CD14-positive monocyte (primary cell): ENCODE measurements around the gene PKHD1. TPM values are rescaled to one million over a fixed set of nuclear protein-coding genes. Genes with fewer than 3 reads are reported as not detected.

Source experiments
- DNase-seq, 3 donors: peaks; one replicate each; pipeline ENCODE4 v3.0.0-alpha.2; 2011 to 2022
- H2AFZ ChIP-seq: 2 replicates; pipeline ENCODE4 v1.6.0; 2012; ENCODE audit warnings: mild to moderate bottlenecking, low read depth, low read length, inconsistent platforms; ENCODE audit not compliant: insufficient read depth, poor library complexity, severe bottlenecking
- H3K27ac ChIP-seq, 2 donors: 1 replicate in 1 of 2; 2 replicates in 1 of 2; pipeline ENCODE4 v1.5.1; 2012 to 2013; ENCODE audit warnings: low read length in 2 of 2, control low read depth in 1 of 2, inconsistent platforms in 1 of 2, low read depth in 1 of 2, mild to moderate bottlenecking in 1 of 2
- H3K27me3 ChIP-seq, 2 donors: one replicate each; pipeline versions ENCODE4 v1.6.0 to v1.6.1; 2011 to 2013; ENCODE audit warnings: low read length in 2 of 2; ENCODE audit not compliant: control insufficient read depth in 2 of 2, insufficient read depth in 2 of 2
- H3K36me3 ChIP-seq, 2 donors: replicated peaks in 1 of 2; 1 replicate in 1 of 2; 2 replicates in 1 of 2; pipeline versions ENCODE4 v1.5.1 to v1.6.1; 2012 to 2013; ENCODE audit warnings: low read length in 2 of 2, control low read depth in 1 of 2, inconsistent platforms in 1 of 2, mild to moderate bottlenecking in 1 of 2; ENCODE audit not compliant: insufficient read depth in 2 of 2, control insufficient read depth in 1 of 2
- H3K4me1 ChIP-seq, 2 donors: 1 replicate in 1 of 2; 2 replicates in 1 of 2; pipeline versions ENCODE4 v1.5.1 to v1.6.1; 2012 to 2013; ENCODE audit warnings: low read length in 2 of 2, control low read depth in 1 of 2, inconsistent platforms in 1 of 2, mild to moderate bottlenecking in 1 of 2, moderate library complexity in 1 of 2; ENCODE audit not compliant: insufficient read depth in 2 of 2, control insufficient read depth in 1 of 2
- H3K4me2 ChIP-seq: replicated peaks from 2 replicates; pipeline ENCODE3; 2012; ENCODE audit warnings: low read length, moderate library complexity, mild to moderate bottlenecking; ENCODE audit not compliant: poor library complexity, severe bottlenecking; ENCODE audit errors: extremely low read depth
- H3K4me3 ChIP-seq, 3 experiments: fragments of 200-600 bp in 1 of 3; sonication (generic) in 1 of 3; replicated peaks in 1 of 3; 1 replicate in 2 of 3; 2 replicates in 1 of 3; pipeline ENCODE4 v1.5.1; 2011 to 2013; ENCODE audit warnings: low read length in 3 of 3, mild to moderate bottlenecking in 3 of 3, control low read depth in 2 of 3, low read depth in 2 of 3, inconsistent platforms in 1 of 3, moderate library complexity in 1 of 3
- H3K79me2 ChIP-seq: 2 replicates; pipeline ENCODE4 v1.6.0; 2012; ENCODE audit warnings: mild to moderate bottlenecking, control low read depth, inconsistent platforms, low read length, moderate library complexity; ENCODE audit not compliant: insufficient read depth
- H3K9ac ChIP-seq: 2 replicates; pipeline ENCODE4 v1.6.0; 2017; ENCODE audit warnings: low read length, mild to moderate bottlenecking; ENCODE audit not compliant: insufficient read depth, poor library complexity, severe bottlenecking
- H3K9me3 ChIP-seq, 2 donors: replicated peaks in 1 of 2; 1 replicate in 1 of 2; 2 replicates in 1 of 2; pipeline versions ENCODE4 v1.5.1 to v1.6.1; 2012 to 2013; ENCODE audit warnings: low read length in 2 of 2, control low read depth in 1 of 2; ENCODE audit not compliant: control insufficient read depth in 1 of 2, insufficient read depth in 1 of 2
- H4K20me1 ChIP-seq: 2 replicates; pipeline ENCODE4 v1.6.0; 2012; ENCODE audit warnings: mild to moderate bottlenecking, low read length, control low read depth, moderate library complexity; ENCODE audit not compliant: insufficient read depth
- H3K27ac Mint-ChIP-seq, 7 donors: one replicate each; pipeline ENCODE4 v1.8.0; 2020; ENCODE audit warnings: mild to moderate bottlenecking in 7 of 7, mixed read lengths in 7 of 7, moderate library complexity in 6 of 7, inconsistent platforms in 2 of 7
- H3K27me3 Mint-ChIP-seq, 3 donors: one replicate each; pipeline ENCODE4 v1.8.0; 2021 to 2022; ENCODE audit warnings: low read depth in 3 of 3, mild to moderate bottlenecking in 3 of 3, mixed read lengths in 3 of 3, moderate library complexity in 3 of 3, inconsistent platforms in 1 of 3
- H3K36me3 Mint-ChIP-seq, 2 donors: one replicate each; pipeline ENCODE4 v1.8.0; 2020; ENCODE audit warnings: mixed read lengths in 2 of 2, inconsistent platforms in 1 of 2, mild to moderate bottlenecking in 1 of 2
- H3K4me1 Mint-ChIP-seq: one replicate; pipeline ENCODE4 v1.8.0; 2020; ENCODE audit warnings: mild to moderate bottlenecking, mixed read lengths
- H3K4me3 Mint-ChIP-seq, 2 donors: one replicate each; pipeline ENCODE4 v1.8.0; 2020; ENCODE audit warnings: mild to moderate bottlenecking in 2 of 2, mixed read lengths in 2 of 2, moderate library complexity in 1 of 2
- H3K9me3 Mint-ChIP-seq, 7 donors: one replicate each; pipeline ENCODE4 v1.8.0; 2020 to 2022; ENCODE audit warnings: mixed read lengths in 7 of 7, mild to moderate bottlenecking in 6 of 7, moderate library complexity in 6 of 7, inconsistent platforms in 2 of 7
- WGBS: methylation state at CpG from one replicate; pipeline ENCODE4 v1.1.5; 2013; ENCODE audit warnings: missing lambda C conversion rate; ENCODE audit not compliant: insufficient coverage; 5-methylcytosine and 5-hydroxymethylcytosine counted together
- intact Hi-C, 2 donors: fragments of 100-400 bp; cut with micrococcal nuclease; formaldehyde crosslinking; loops; one replicate each; pipeline versions ENCODE4 v1.15.0 to v1.15.1; 2023
- polyA plus RNA-seq, 3 donors: library from polyadenylated mRNA; depleted of rRNA in 1 of 3; unstranded in 2 of 3; stranded (reverse) in 1 of 3; fragments of 300-500 nt in 2 of 3; fragments of >200 nt in 1 of 3; fragmentation: Illumina TruSeq in 2 of 3; gene quantifications; 1 replicate in 2 of 3; 2 replicates in 1 of 3; pipeline ENCODE4 v1.2.3, GENCODE V29; 2012 to 2021
- TF ChIP-seq, protein P1 (sequence below): fragments of 200-600 bp; IDR thresholded peaks from one replicate; pipeline ENCODE4 v1.8.0; 2022; ENCODE audit warnings: antibody characterized with exemption, mild to moderate bottlenecking

Gene PKHD1
- polyA plus RNA-seq, 3 donors: not detected

DNA sequence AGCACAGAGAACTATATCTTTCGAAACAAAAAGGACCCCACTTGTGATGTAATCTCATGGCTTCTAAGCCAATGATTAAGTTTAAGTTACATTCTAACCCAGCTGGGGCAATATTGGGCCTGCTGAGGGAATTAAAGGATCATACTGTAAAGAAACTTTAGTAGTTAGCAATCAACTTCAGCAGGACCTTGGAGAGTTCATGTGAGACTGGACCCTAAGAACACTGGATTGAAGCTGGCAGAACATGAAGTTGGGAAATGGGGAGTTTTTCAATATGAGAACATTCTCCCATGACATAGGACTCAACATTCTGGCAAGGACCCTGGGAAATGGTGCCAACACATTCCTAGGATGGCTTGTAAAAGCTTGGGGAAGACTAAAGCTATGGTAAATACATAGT, 516.2 kb downstream of the PKHD1 start:
- H3K27ac ChIP-seq: no peak overlapping the region
- no peaks in the 10 kb centered on the region for H3K9me3 ChIP-seq
- no peak overlapping the region for H3K4me2 ChIP-seq
- Mint-ChIP-seq H3K9me3 (peaks cover 0 to 2% (median 0%) of the 10 kb centered on the region in 7 donors), H3K4me3 (no peak overlapping the region), H3K36me3 (no peaks in the 10 kb centered on the region), H3K27me3 (no peaks in the 10 kb centered on the region), H3K4me1 (no peaks in the 10 kb centered on the region), H3K27ac (no peak overlapping the region)
- H3K9ac ChIP-seq: no peak overlapping the region
- no peak overlapping the region for H3K4me3 ChIP-seq
- WGBS: no CpG with 5 or more reads among the region's 1 CpG
- no peak overlapping the region for H2AFZ ChIP-seq
- no peak for DNase-seq
- intact Hi-C loops: no loop called here
- H3K27me3 ChIP-seq: no peaks in the 10 kb centered on the region
- TF ChIP-seq, protein P1, sequence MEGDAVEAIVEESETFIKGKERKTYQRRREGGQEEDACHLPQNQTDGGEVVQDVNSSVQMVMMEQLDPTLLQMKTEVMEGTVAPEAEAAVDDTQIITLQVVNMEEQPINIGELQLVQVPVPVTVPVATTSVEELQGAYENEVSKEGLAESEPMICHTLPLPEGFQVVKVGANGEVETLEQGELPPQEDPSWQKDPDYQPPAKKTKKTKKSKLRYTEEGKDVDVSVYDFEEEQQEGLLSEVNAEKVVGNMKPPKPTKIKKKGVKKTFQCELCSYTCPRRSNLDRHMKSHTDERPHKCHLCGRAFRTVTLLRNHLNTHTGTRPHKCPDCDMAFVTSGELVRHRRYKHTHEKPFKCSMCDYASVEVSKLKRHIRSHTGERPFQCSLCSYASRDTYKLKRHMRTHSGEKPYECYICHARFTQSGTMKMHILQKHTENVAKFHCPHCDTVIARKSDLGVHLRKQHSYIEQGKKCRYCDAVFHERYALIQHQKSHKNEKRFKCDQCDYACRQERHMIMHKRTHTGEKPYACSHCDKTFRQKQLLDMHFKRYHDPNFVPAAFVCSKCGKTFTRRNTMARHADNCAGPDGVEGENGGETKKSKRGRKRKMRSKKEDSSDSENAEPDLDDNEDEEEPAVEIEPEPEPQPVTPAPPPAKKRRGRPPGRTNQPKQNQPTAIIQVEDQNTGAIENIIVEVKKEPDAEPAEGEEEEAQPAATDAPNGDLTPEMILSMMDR: no peak
- no peaks in the 10 kb centered on the region for H3K36me3 ChIP-seq
- H3K4me1 ChIP-seq: no peaks in the 10 kb centered on the region
- no peaks in the 10 kb centered on the region for H3K79me2 ChIP-seq
- no peaks in the 10 kb centered on the region for H4K20me1 ChIP-seq

- H3K4me1 Mint-ChIP-seq: no peaks in the 10 kb centered on the region
Measured at GRCh38 chr6:51570168-51570921, 517.1 kb downstream of the PKHD1 start.

More at GRCh38 chr6:51570168-51570921, 517.1 kb downstream of the PKHD1 start:
- no peaks in the 10 kb centered on the region for H3K27me3 ChIP-seq
- H3K4me3 ChIP-seq: no peak overlapping the region
- TF ChIP-seq, protein P1: no peak
- H3K9ac ChIP-seq: no peak overlapping the region
- H3K4me2 ChIP-seq: no peak overlapping the region
- Mint-ChIP-seq H3K36me3 (no peaks in the 10 kb centered on the region), H3K9me3 (peaks cover 0 to 2% (median 0%) of the 10 kb centered on the region in 7 donors), H3K27ac (no peak overlapping the region), H3K4me3 (no peak overlapping the region), H3K27me3 (no peaks in the 10 kb centered on the region)
- H2AFZ ChIP-seq: no peak overlapping the region
- no peaks in the 10 kb centered on the region for H3K4me1 ChIP-seq
- intact Hi-C loops: no loop called here
- no peak overlapping the region for H3K27ac ChIP-seq
- no peaks in the 10 kb centered on the region for H4K20me1 ChIP-seq
- no peaks in the 10 kb centered on the region for H3K36me3 ChIP-seq
- 92% methylated on average over 1 of the region's 5 CpGs for WGBS
- DNase-seq: no peak
- H3K79me2 ChIP-seq: no peaks in the 10 kb centered on the region
- H3K9me3 ChIP-seq: no peaks in the 10 kb centered on the region
